OCI-LY1 (cell line): Measurements from ENCODE around the gene DNAJB5.

Experiments
- CTCF ChIP-seq: fragments of 200-600 bp; sonication (generic), shearing (Covaris generic); IDR thresholded peaks from 2 replicates; pipeline ENCODE4 v1.5.1; 2017; ENCODE audit warnings: mild to moderate bottlenecking, antibody characterized with exemption, low read length, moderate library complexity, mixed read lengths
- EZH2 ChIP-seq: fragments of 200-600 bp; sonication (generic), shearing (Covaris generic); IDR thresholded peaks from 2 replicates; pipeline ENCODE4 v1.8.0; 2017; ENCODE audit warnings: borderline replicate concordance, mixed run types, mild to moderate bottlenecking, antibody characterized with exemption, low read length, moderate library complexity, mixed read lengths

- TF ChIP-seq CTCF (no peak), EZH2 (no peak)
Observed at GRCh38 chr9:34989946-34990635, 546 bp downstream of the DNAJB5 start.
